HepG2 (cell line): Measurements from ENCODE around the gene SERTAD3. TPM values are rescaled to one million over a fixed set of nuclear protein-coding genes. Genes with fewer than 3 reads are reported as not detected.

Experiments used
- ATAC-seq: fragments of 200-7000 bp; cut with Tn5 transposase; 3 replicates; pipeline ENCODE4 v1.9.1; 2020; ENCODE audit warnings: mild to moderate bottlenecking, moderate library complexity
- BruUV-seq: library from RNA; stranded (reverse); fragments of 400-500 nt; replicated peaks from 2 replicates; lab custom pipeline; 2021; lab: Mats Ljungman, UMichigan
- CTCF ChIA-PET: fragments of 300-600 bp; formaldehyde crosslinking; extraction: SDS; loops from one replicate; lab custom pipeline; 2021; ENCODE audit warnings: low total read pairs, inconsistent platforms, low intra/inter-chr PET ratio; lab: Yijun Ruan, JAX
- POLR2A ChIA-PET: fragments of 350-600 bp; sonication (Branson Sonifier 250); formaldehyde crosslinking; loops from one replicate; lab custom pipeline; 2020; ENCODE audit warnings: antibody characterized with exemption, inconsistent platforms; lab: Yijun Ruan, JAX
- DNase-seq: peaks from one replicate; pipeline ENCODE4 v3.0.0-alpha.2; 2015; ENCODE audit warnings: low spot score
- FAIRE-seq: peaks from 3 replicates; lab custom pipeline; 2011; peaks lifted over from hg19 to GRCh38; lab: Jason Lieb, UNC
- H2AFZ ChIP-seq: one replicate; pipeline ENCODE4 v1.6.1; 2011; ENCODE audit warnings: low read length, inconsistent platforms
- H3K27ac ChIP-seq: fragments of 300-600 bp; 3 replicates; pipeline ENCODE4 v1.8.0; 2011; ENCODE audit warnings: mixed run types, mild to moderate bottlenecking, mixed read lengths, low read length, inconsistent platforms; ENCODE audit not compliant: insufficient read depth; ENCODE audit errors: extremely low read length
- H3K27me3 ChIP-seq, 2 experiments: fragments of 200-600 bp in 1 of 2; 2 replicates in 1 of 2; 3 replicates in 1 of 2; pipeline versions ENCODE4 v1.6.0 to v1.8.0; 2011; ENCODE audit warnings: low read length in 2 of 2, mild to moderate bottlenecking in 2 of 2, moderate library complexity in 2 of 2, inconsistent platforms in 1 of 2; ENCODE audit not compliant: insufficient read depth in 2 of 2, control insufficient read depth in 1 of 2
- H3K36me3 ChIP-seq, 2 experiments: fragments of 200-600 bp in 1 of 2; replicated peaks in 1 of 2; 2 replicates in 1 of 2; 3 replicates in 1 of 2; pipeline versions ENCODE4 v1.5.1 to v1.8.0; 2011; ENCODE audit warnings: low read length in 2 of 2, inconsistent platforms in 1 of 2; ENCODE audit not compliant: insufficient read depth in 2 of 2, control insufficient read depth in 1 of 2
- H3K4me1 ChIP-seq: 2 replicates; pipeline ENCODE4 v1.5.1; 2012; ENCODE audit warnings: low read length, inconsistent platforms; ENCODE audit not compliant: insufficient read depth
- H3K4me2 ChIP-seq: 2 replicates; pipeline ENCODE4 v1.6.0; 2011; ENCODE audit warnings: low read depth, low read length, inconsistent platforms
- H3K4me3 ChIP-seq, 3 experiments: fragments of 200-600 bp in 1 of 3; sonication (generic), shearing (Covaris generic) in 1 of 3; replicated peaks in 1 of 3; 2 replicates each; pipeline ENCODE4 v1.5.1; 2011 to 2016; ENCODE audit warnings: low read length in 3 of 3, inconsistent platforms in 2 of 3, low read depth in 2 of 3, mild to moderate bottlenecking in 2 of 3, control low read depth in 1 of 3, mixed read lengths in 1 of 3; ENCODE audit not compliant: insufficient read depth in 1 of 3
- H3K79me2 ChIP-seq: one replicate; pipeline ENCODE4 v1.6.1; 2011; ENCODE audit warnings: low read length, inconsistent platforms; ENCODE audit not compliant: insufficient read depth
- H3K9ac ChIP-seq: 2 replicates; pipeline ENCODE4 v1.6.0; 2011; ENCODE audit warnings: mild to moderate bottlenecking, low read depth, low read length, inconsistent platforms; ENCODE audit not compliant: insufficient read depth
- H3K9me3 ChIP-seq: 2 replicates; pipeline ENCODE4 v1.5.1; 2012; ENCODE audit warnings: mild to moderate bottlenecking, low read length
- H4K20me1 ChIP-seq: 2 replicates; pipeline ENCODE4 v1.6.0; 2011; ENCODE audit warnings: inconsistent platforms, mild to moderate bottlenecking, low read length, moderate library complexity; ENCODE audit not compliant: insufficient read depth
- GABPB1 ChIP-seq: IDR thresholded peaks from 2 replicates; pipeline ENCODE4 v1.6.1; 2016; ENCODE audit warnings: mild to moderate bottlenecking, missing genetic modification reagents, moderate library complexity, missing compliant biosample characterization
- GATAD1 ChIP-seq: IDR thresholded peaks from 2 replicates; pipeline ENCODE4 v1.6.1; 2016; ENCODE audit warnings: missing genetic modification reagents, missing compliant biosample characterization
- GFI1 ChIP-seq: sonication (generic); formaldehyde crosslinking; IDR thresholded peaks from 2 replicates; pipeline ENCODE4 v1.5.0; 2020; ENCODE audit warnings: missing genetic modification reagents, mild to moderate bottlenecking, borderline replicate concordance
- KDM5A ChIP-seq: fragments of 200-600 bp; sonication (generic); IDR thresholded peaks from 2 replicates; pipeline ENCODE4 v1.7.0; 2018; ENCODE audit warnings: antibody characterized with exemption, mild to moderate bottlenecking, low read length, borderline replicate concordance
- MAZ ChIP-seq, 2 experiments: sonication (generic) in 1 of 2; formaldehyde crosslinking in 1 of 2; IDR thresholded peaks; 2 replicates each; pipeline versions ENCODE4 v1.5.0 to v1.6.1; 2012 to 2020; ENCODE audit warnings: low read depth in 2 of 2, mild to moderate bottlenecking in 2 of 2, borderline replicate concordance in 1 of 2, improper control_type of control experiment in 1 of 2, low read length in 1 of 2, missing genetic modification reagents in 1 of 2, moderate library complexity in 1 of 2
- MZF1 ChIP-seq: sonication (generic); formaldehyde crosslinking; IDR thresholded peaks from 2 replicates; pipeline ENCODE4 v1.8.1; 2023; ENCODE audit warnings: mild to moderate bottlenecking, missing genetic modification reagents, borderline replicate concordance
- PCBP2 ChIP-seq: fragments of 200-400 bp; formaldehyde crosslinking; optimal IDR thresholded peaks from 2 replicates; pipeline ENCODE3; 2018; ENCODE audit warnings: low read length, low read depth; ENCODE audit not compliant: poor library complexity, severe bottlenecking
- PHB2 ChIP-seq: fragments of 450-650 bp; IDR thresholded peaks from 2 replicates; pipeline ENCODE4 v1.6.1; 2018; ENCODE audit not compliant: partially characterized antibody
- SETDB1 ChIP-seq: sonication (generic); formaldehyde crosslinking; IDR thresholded peaks from 2 replicates; pipeline ENCODE4 v1.5.1; 2020; ENCODE audit warnings: missing genetic modification reagents, mild to moderate bottlenecking, borderline replicate concordance
- ZMYM4 ChIP-seq: sonication (generic); formaldehyde crosslinking; IDR thresholded peaks from 2 replicates; pipeline ENCODE4 v1.8.1; 2023; ENCODE audit warnings: mild to moderate bottlenecking, missing genetic modification reagents
- ZNF224 ChIP-seq: sonication (generic); formaldehyde crosslinking; IDR thresholded peaks from 2 replicates; pipeline ENCODE4 v1.5.0; 2020; ENCODE audit warnings: mild to moderate bottlenecking, missing genetic modification reagents
- ZNF629 ChIP-seq: sonication (generic); formaldehyde crosslinking; conservative IDR thresholded peaks from 2 replicates; pipeline ENCODE4 v1.5.0; 2020; ENCODE audit warnings: missing genetic modification reagents
- WGBS: methylation state at CpG from one replicate; pipeline ENCODE4 v1.1.6; 2017; ENCODE audit warnings: low lambda C conversion rate; 5-methylcytosine and 5-hydroxymethylcytosine counted together
- in situ Hi-C: cut with HindIII; loops from 2 replicates; pipeline ENCODE4 v1.10.0; 2017; ENCODE audit warnings: low pct_unique_long_range_greater_than_20kb; ENCODE audit not compliant: extremely low pct_ligation_motif_present
- intact Hi-C: fragments of 100-400 bp; cut with micrococcal nuclease; formaldehyde crosslinking; loops from one replicate; pipeline ENCODE4 v1.10.0; 2022; ENCODE audit not compliant: unreplicated experiment
- polyA plus RNA-seq, 8 experiments: library from polyadenylated mRNA; depleted of rRNA in 3 of 8; stranded (reverse) in 7 of 8; unstranded in 1 of 8; fragments of >200 nt; fragmentation: Illumina TruSeq in 4 of 8; extraction: Trizol in 4 of 8; gene quantifications; 2 replicates each; pipeline versions ENCODE4 v1.2.1 to v1.2.3, GENCODE V29; 2011 to 2016; ENCODE audit warnings: low read depth in 4 of 8, missing spikeins in 1 of 8, mixed read lengths in 1 of 8; ENCODE audit not compliant: insufficient read depth in 1 of 8
- total RNA-seq, 5 experiments: library from RNA; depleted of rRNA; stranded (reverse); fragments of >200 nt; fragmentation: Illumina TruSeq; extraction: Trizol; gene quantifications; 2 replicates each; pipeline ENCODE4 v1.2.3, GENCODE V29; 2016; ENCODE audit warnings: low read depth in 1 of 5
- TF ChIP-seq, protein P1 (sequence below): IDR thresholded peaks from 2 replicates; pipeline ENCODE4 v1.6.1; 2016; ENCODE audit warnings: mild to moderate bottlenecking, missing biosample characterization, missing genetic modification reagents
- TF ChIP-seq, protein P2 (sequence below), 2 experiments: fragments of 450-650 bp in 1 of 2; sonication (generic) in 1 of 2; formaldehyde crosslinking in 1 of 2; IDR thresholded peaks; 2 replicates each; pipeline versions ENCODE4 v1.6.1 to v1.8.0; 2016 to 2022; ENCODE audit warnings: antibody characterized with exemption in 1 of 2, mild to moderate bottlenecking in 1 of 2, missing genetic modification reagents in 1 of 2

Gene SERTAD3
- total and polyA plus RNA-seq, 2 of the 13 experiments (the other 11 are each of a cell fraction or from before 2014, with no cell fraction given) = 9.6 to 16.9 TPM

GRCh38 chr19:40431698-40432097 lies 12.4 kb downstream of the SERTAD3 start:
- no peak for ATAC-seq
- 84% methylated on average over 3 of the region's 3 CpGs for WGBS
- in situ Hi-C loops = no loop called here
- Histone ChIP-seq H4K20me1 (no peaks in the 10 kb centered on the region), H3K4me1 (peaks cover 59% of the 10 kb centered on the region), H2AFZ (no peak overlapping the region), H3K9ac (no peak overlapping the region), H3K79me2 (no peaks in the 10 kb centered on the region), H3K4me2 (no peak overlapping the region), H3K27me3 (no peaks in the 10 kb centered on the region; a peak in 1 of 5 replicates), H3K27ac (no peak overlapping the region), H3K36me3 (no peaks in the 10 kb centered on the region), H3K4me3 (no peak overlapping the region), H3K9me3 (no peaks in the 10 kb centered on the region)
- intact Hi-C loops = no loop called here
- ChIA-PET CTCF (no interaction called here), POLR2A (interaction anchor here (1.2 to 3.1 kb wide), 2 partner anchors 11 kb away, joined by 3 to 32 read pairs; no protein-coding TSS in a partner anchor)
- FAIRE-seq = no peak
- no peak for TF ChIP-seq GFI1 (CRISPR knock-in tag)
- TF ChIP-seq PHB2 = no peak
- TF ChIP-seq, protein P1, sequence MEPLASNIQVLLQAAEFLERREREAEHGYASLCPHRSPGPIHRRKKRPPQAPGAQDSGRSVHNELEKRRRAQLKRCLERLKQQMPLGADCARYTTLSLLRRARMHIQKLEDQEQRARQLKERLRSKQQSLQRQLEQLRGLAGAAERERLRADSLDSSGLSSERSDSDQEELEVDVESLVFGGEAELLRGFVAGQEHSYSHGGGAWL (CRISPR knock-in tag) = no peak
- no peak for TF ChIP-seq SETDB1 (CRISPR knock-in tag)
- TF ChIP-seq ZMYM4 (CRISPR knock-in tag) = no peak
- TF ChIP-seq MAZ (IDR thresholded peaks at IDR 0.05; ENCODE audit: borderline replicate concordance, low read depth, low read length) = no peak
- TF ChIP-seq MAZ (CRISPR knock-in tag; IDR thresholded peaks at IDR 0.05; ENCODE audit: low read depth) = no peak
- TF ChIP-seq, protein P2, sequence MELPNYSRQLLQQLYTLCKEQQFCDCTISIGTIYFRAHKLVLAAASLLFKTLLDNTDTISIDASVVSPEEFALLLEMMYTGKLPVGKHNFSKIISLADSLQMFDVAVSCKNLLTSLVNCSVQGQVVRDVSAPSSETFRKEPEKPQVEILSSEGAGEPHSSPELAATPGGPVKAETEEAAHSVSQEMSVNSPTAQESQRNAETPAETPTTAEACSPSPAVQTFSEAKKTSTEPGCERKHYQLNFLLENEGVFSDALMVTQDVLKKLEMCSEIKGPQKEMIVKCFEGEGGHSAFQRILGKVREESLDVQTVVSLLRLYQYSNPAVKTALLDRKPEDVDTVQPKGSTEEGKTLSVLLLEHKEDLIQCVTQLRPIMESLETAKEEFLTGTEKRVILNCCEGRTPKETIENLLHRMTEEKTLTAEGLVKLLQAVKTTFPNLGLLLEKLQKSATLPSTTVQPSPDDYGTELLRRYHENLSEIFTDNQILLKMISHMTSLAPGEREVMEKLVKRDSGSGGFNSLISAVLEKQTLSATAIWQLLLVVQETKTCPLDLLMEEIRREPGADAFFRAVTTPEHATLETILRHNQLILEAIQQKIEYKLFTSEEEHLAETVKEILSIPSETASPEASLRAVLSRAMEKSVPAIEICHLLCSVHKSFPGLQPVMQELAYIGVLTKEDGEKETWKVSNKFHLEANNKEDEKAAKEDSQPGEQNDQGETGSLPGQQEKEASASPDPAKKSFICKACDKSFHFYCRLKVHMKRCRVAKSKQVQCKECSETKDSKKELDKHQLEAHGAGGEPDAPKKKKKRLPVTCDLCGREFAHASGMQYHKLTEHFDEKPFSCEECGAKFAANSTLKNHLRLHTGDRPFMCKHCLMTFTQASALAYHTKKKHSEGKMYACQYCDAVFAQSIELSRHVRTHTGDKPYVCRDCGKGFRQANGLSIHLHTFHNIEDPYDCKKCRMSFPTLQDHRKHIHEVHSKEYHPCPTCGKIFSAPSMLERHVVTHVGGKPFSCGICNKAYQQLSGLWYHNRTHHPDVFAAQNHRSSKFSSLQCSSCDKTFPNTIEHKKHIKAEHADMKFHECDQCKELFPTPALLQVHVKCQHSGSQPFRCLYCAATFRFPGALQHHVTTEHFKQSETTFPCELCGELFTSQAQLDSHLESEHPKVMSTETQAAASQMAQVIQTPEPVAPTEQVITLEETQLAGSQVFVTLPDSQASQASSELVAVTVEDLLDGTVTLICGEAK (IDR thresholded peaks at IDR 0.05) = no peak
- TF ChIP-seq, protein P2 (CRISPR knock-in tag; IDR thresholded peaks at IDR 0.05) = no peak
- TF ChIP-seq ZNF224 (CRISPR knock-in tag) = no peak
- no peak for TF ChIP-seq MZF1 (CRISPR knock-in tag)
- no peak for TF ChIP-seq GABPB1 (CRISPR knock-in tag)
- no peak for TF ChIP-seq GATAD1 (CRISPR knock-in tag)
- no peak for TF ChIP-seq ZNF629
- no peak for TF ChIP-seq PCBP2
- no peak for TF ChIP-seq KDM5A
- BruUV-seq = no TSS peak
- DNase-seq = no peak
